Mammary epithelial cell (primary cell): ENCODE data around the gene LNPK.

Experiments used
- CTCF ChIP-seq, 2 donors: IDR thresholded peaks in 1 of 2; conservative IDR thresholded peaks in 1 of 2; 2 replicates each; pipeline ENCODE4 v1.5.1; 2011 to 2012; ENCODE audit warnings: inconsistent platforms in 2 of 2, low read length in 2 of 2, mild to moderate bottlenecking in 2 of 2, control low read depth in 1 of 2, low read depth in 1 of 2; ENCODE audit not compliant: insufficient read depth in 1 of 2; ENCODE audit errors: extremely low read depth in 1 of 2
- EZH2 ChIP-seq: IDR thresholded peaks from 2 replicates; pipeline ENCODE4 v1.6.1; 2012; ENCODE audit warnings: low read length, inconsistent platforms, borderline replicate concordance

DNA sequence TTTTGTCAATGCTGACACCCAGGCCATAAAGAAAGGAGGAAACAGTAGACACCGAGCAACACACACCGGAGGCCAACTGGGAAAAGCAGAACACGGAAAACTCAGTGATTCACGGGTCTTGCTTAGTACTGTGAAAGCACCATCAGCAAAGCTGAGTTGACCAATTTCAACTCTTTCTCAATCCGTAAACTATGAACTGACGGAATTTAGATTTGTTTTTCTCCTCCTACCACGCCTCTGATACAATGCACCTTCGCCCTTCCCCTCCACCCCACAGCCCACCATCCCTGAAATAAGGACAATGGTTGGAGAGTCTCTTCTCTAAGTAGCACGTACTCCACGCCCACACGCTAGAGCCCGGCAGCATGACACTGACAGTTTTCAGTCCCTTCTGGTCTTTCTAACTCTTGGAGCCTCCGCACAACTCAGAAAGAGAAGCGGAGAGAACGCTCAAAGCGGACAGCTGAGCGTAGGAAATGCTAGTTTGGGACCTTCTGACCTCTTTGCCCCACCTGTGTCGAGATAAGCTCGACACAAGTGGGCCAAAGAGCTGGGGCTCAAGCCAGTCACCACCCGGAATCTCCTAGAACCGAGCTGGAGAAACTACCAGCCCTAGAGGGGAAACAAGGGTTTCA, 669 bp downstream of the LNPK start:
- TF ChIP-seq EZH2 (no peak), CTCF (conservative IDR thresholded peaks at IDR 0.05 in 1 of 2, IDR thresholded peaks at IDR 0.05 in 1 of 2; ENCODE audit: extremely low read depth in 1 of 2, insufficient read depth in 1 of 2, low read depth in 1 of 2, low read length in 2 of 2) (no peak)
